ENCODE data around the gene KCNMA1. TPM values are rescaled to one million over a fixed set of nuclear protein-coding genes. Genes with fewer than 3 reads are reported as not detected.

The KCNMA1 gene
- total RNA-seq, 2 donors from 2014 or later = 5.9 to 9.3 TPM

DNA sequence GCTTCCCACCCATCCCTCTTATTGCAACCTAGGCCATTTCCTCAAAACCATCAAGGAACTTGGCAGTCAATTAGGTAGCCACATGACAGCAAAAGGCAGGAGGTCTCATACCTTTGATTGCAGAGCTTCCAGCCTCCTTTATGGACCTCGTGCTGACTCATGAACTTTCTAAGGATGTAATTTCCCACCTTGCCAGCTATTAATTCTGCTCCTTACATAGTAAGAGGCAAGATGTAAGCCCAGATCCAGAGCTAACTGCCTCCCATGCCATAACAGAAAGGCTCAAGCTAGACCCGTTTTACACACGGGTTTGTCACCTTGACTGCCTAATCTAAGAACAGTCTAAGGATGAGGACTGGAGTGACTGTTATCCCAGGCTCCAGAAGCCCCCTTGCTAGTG is 565.7 kb downstream of the KCNMA1 start:
- intact Hi-C loops (cut with DNase I) = no loop called here
- DNase-seq (no peak), ATAC-seq (no peak)
- H3K36me3 ChIP-seq (replicated peaks in 1 of 2; ENCODE audit: insufficient read depth in 1 of 2, low read depth in 2 of 2) = no peaks in the 10 kb centered on the region
- WGBS, 2 donors = 57 to 70% methylated on average over 3 of the region's 3 CpGs
- H3K4me1 ChIP-seq = no peaks in the 10 kb centered on the region
- H3K27me3 ChIP-seq = no peaks in the 10 kb centered on the region
- H3K9me3 ChIP-seq = no peaks in the 10 kb centered on the region
- H3K27ac ChIP-seq = no peak overlapping the region
- no peak for TF ChIP-seq POLR2A (IDR thresholded peaks at IDR 0.05)
- TF ChIP-seq, protein P1, sequence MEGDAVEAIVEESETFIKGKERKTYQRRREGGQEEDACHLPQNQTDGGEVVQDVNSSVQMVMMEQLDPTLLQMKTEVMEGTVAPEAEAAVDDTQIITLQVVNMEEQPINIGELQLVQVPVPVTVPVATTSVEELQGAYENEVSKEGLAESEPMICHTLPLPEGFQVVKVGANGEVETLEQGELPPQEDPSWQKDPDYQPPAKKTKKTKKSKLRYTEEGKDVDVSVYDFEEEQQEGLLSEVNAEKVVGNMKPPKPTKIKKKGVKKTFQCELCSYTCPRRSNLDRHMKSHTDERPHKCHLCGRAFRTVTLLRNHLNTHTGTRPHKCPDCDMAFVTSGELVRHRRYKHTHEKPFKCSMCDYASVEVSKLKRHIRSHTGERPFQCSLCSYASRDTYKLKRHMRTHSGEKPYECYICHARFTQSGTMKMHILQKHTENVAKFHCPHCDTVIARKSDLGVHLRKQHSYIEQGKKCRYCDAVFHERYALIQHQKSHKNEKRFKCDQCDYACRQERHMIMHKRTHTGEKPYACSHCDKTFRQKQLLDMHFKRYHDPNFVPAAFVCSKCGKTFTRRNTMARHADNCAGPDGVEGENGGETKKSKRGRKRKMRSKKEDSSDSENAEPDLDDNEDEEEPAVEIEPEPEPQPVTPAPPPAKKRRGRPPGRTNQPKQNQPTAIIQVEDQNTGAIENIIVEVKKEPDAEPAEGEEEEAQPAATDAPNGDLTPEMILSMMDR (IDR thresholded peaks at IDR 0.05) = no peak
- H3K4me3 ChIP-seq = no peak overlapping the region

DNA sequence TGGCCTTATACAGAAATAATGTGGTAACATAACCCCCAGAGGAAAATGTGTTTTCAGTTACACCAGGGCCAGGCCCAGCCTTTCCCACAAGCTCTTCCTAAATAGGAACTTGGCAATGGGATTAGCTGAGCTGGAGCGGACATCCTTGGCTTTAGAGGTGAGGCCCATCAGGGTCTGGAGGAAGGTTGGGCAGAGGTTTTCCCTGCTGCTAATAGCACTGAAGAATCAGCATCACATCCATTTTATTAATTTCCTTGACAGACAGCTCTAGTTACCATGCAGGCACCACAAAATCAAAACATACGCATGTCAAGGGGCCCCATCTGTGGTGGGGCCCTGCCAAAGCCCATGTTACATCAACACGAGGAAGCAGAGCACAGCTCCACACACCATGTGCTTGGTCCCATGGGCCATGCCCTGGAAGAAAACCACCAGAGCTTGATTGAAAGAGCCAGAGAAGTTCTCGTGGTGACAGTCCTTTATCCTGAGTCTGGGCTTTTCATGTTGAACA is 566.6 kb downstream of the KCNMA1 start:
- TF ChIP-seq, protein P1 (IDR thresholded peaks at IDR 0.05) = no peak
- no peak for TF ChIP-seq POLR2A (IDR thresholded peaks at IDR 0.05)
- Histone ChIP-seq H3K4me1 (no peaks in the 10 kb centered on the region), H3K9me3 (no peaks in the 10 kb centered on the region), H3K4me3 (no peak overlapping the region), H3K27me3 (no peaks in the 10 kb centered on the region), H3K27ac (no peak overlapping the region), H3K36me3 (replicated peaks in 1 of 2; ENCODE audit: insufficient read depth in 1 of 2, low read depth in 2 of 2) (no peaks in the 10 kb centered on the region)
- ATAC-seq = no peak
- peak in 1 of 4 donors; percentile 13 for DNase-seq
- 80 to 84% methylated on average over 3 to 4 of the region's 4 CpGs for WGBS, 2 donors
- intact Hi-C loops (cut with DNase I) = no loop called here

DNA sequence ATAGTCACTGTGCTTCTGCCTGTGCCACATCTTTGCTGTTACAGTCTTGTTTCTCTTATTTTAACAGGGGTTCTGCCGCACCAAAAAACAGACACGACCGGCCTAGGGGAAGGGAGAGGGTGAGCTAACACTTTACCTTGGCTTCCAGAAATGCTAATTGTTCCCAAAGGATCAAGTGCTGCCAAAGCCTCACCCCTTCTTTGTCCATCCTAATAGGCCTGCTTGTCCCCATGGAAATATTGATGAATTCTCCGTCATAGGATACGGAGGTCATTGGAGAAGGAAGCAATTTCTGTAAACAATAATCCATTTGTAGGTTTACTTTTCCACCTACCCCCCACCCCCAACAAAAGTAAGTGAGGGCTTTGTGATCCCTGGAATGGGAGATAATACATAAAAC is 567.3 kb downstream of the KCNMA1 start:
- Histone ChIP-seq H3K9me3 (no peaks in the 10 kb centered on the region), H3K36me3 (replicated peaks in 1 of 2; ENCODE audit: insufficient read depth in 1 of 2, low read depth in 2 of 2) (no peaks in the 10 kb centered on the region), H3K4me1 (no peaks in the 10 kb centered on the region), H3K4me3 (no peak overlapping the region), H3K27ac (no peak overlapping the region), H3K27me3 (no peaks in the 10 kb centered on the region)
- no peak for ATAC-seq
- WGBS, 2 donors = 94 to 98% methylated on average over 5 of the region's 5 CpGs
- intact Hi-C loops (cut with DNase I) = no loop called here
- TF ChIP-seq, protein P1 (IDR thresholded peaks at IDR 0.05) = no peak
- no peak for TF ChIP-seq POLR2A (IDR thresholded peaks at IDR 0.05)
- no peak for DNase-seq

DNA sequence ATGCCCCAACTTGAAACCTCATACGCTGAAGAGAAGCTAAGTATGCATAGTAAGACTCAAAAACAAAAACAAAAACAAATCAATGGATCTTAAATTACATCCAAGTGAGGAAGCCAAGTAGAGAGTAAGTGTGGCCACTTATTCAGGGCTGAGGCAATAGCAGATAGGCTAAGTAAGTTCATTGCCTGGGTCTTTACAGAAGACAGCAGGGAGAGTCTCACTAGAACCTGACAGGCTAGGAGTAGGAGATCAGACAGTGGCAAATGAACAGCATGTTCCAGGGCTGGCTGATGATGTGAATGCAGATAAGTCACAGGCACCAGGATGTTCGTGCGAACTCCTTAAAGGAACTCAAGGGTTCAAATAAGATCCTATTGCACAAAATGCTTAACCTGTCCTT is 568.6 kb downstream of the KCNMA1 start:
- no peaks in the 10 kb centered on the region for H3K4me1 ChIP-seq
- DNase-seq = no peak
- whole genome bisulfite sequencing, 2 donors = 63 to 81% methylated on average over 3 of the region's 3 CpGs
- no peak overlapping the region for H3K4me3 ChIP-seq
- no peaks in the 10 kb centered on the region for H3K9me3 ChIP-seq
- H3K27me3 ChIP-seq = no peaks in the 10 kb centered on the region
- H3K36me3 ChIP-seq (replicated peaks in 1 of 2; ENCODE audit: insufficient read depth in 1 of 2, low read depth in 2 of 2) = no peaks in the 10 kb centered on the region
- intact Hi-C loops (cut with DNase I) = no loop called here
- no peak overlapping the region for H3K27ac ChIP-seq
- no peak for ATAC-seq
- TF ChIP-seq POLR2A (IDR thresholded peaks at IDR 0.05) = no peak
- TF ChIP-seq, protein P1 (IDR thresholded peaks at IDR 0.05) = no peak

DNA sequence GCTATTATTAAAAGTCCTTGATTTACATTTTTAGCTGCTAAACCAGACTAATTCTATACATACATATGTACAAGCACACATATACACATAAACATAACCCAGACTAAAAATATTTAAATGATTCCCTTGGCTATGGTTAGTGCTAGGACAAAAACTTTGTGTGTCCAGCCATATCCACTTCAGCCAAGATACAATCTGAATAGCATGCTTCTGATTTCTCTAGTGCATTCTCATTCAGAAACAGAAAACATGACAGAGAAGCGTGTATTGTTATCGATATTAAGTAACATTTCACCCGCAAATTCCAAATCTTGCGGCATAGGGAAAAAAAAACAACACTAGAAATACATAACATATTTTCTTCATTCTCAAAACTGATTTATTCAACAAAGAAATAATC is 569.3 kb downstream of the KCNMA1 start:
- intact Hi-C loops (cut with DNase I) = no loop called here
- H3K27me3 ChIP-seq = no peaks in the 10 kb centered on the region
- no peak for DNase-seq
- no peak overlapping the region for H3K27ac ChIP-seq
- H3K4me3 ChIP-seq = no peak overlapping the region
- 95% methylated on average over 4 of the region's 4 CpGs for WGBS, 2 donors
- no peaks in the 10 kb centered on the region for H3K4me1 ChIP-seq
- TF ChIP-seq POLR2A (IDR thresholded peaks at IDR 0.05) = no peak
- TF ChIP-seq, protein P1 (IDR thresholded peaks at IDR 0.05) = no peak
- ATAC-seq = no peak
- H3K9me3 ChIP-seq = no peaks in the 10 kb centered on the region
- no peaks in the 10 kb centered on the region for H3K36me3 ChIP-seq (replicated peaks in 1 of 2; ENCODE audit: insufficient read depth in 1 of 2, low read depth in 2 of 2)
